GM21381 (cell line): Measurements from ENCODE around the gene PAK6.

Source experiments
- ATAC-seq: cut with Tn5 transposase; IDR thresholded peaks from one replicate; pipeline ENCODE4 v1.9.1; 2021; ENCODE audit warnings: mild to moderate bottlenecking, moderate library complexity; ENCODE audit not compliant: unreplicated experiment

Gene PAK6

GRCh38 chr15:40254452-40254851 lies 15.6 kb downstream of the PAK6 start:
- no peak for ATAC-seq

DNA sequence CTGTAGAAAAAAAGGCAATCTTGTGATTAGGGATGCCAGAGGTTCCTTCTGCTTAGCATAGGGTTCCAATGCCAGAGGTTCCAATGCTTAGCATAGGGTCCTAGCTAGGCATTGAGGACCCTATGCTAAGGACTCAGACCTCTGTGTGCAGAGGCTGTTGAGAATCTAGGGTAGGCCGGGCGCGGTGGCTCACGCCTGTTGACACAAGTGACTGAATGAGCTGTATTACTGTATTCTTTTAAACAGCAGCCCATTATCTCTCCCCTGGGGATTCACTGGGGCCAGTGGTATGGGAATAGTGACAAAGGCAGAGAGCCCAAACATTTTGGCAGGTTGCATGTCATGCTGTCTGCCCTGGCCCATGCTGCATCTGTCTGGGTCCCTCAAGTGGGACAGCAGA lies 16.2 kb downstream of the PAK6 start:
- ATAC-seq, result no peak

DNA sequence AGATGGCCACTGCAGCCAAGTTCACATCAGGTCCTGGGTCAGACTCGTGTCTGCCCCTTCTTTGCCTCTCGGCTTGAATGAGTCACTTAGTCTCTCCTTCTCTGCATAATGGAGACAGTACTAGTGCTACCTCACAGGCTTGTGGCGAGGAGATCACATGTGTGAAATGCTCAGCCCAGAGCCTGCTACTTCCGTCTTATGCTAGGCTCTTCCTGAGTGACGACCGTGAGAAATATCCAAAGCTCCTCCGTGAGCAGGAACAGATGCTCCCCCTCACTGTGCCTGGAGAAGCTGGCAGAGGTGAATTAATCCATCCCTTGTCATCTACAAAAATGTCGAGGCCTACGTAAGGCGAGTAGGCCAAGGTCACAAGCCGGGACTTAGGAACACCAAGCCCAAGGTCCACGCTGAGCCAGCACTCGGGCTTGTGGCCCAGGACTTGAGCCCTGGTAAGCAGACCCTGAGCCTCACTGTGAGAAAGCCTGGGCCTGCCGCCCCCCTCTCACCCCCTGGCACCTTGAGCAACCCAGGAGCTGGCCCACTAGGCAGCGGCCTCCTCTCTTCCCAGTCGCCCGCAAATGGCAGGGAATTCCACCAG lies 17.9 kb downstream of the PAK6 start:
- no peak for ATAC-seq

DNA sequence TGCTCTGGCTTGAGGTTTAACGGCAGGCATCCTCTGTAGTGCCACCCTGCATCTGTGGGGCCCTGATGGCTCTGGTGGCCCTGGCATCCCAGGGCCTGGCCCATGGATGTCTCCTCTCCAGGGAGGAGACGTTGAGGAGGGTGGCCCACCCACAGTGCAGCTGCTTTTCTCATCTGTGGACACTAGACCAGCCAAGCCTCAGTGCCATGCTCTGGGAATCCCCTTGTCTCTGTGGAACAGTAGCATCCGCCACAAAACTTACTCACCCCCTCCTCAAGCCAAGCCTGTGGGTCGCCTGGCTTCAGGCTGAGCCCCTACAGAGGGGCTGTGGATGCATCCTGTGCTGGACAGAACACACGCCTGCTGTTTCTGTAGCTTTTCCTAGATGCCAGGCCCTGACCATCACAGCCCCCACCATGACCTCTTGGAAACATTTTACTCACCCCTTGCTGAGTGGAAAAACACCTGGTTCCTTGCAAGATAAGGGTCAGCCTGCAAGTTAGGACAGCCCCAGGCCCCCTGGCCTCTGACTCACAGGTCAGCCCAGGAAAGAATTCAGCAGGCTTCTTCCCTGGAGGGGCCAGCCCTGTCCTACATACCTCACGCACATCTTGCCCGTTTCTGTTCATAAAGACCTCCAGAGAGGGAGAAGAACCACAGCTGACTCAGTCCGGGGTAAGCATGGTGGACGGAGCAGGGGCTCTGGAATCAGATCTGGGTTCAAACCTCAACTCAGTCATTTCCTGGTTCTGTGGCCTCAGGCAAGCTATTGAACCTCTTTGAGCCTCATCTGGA lies 19.0 kb downstream of the PAK6 start:
- no peak for ATAC-seq

- no peak for ATAC-seq
These were observed 19.7 kb downstream of the PAK6 start for GRCh38 chr15:40258544-40258943.

GRCh38 chr15:40259021-40259420 lies 20.2 kb downstream of the PAK6 start:
- no peak for ATAC-seq

GRCh38 chr15:40263024-40263754 lies 24.3 kb downstream of the PAK6 start:
- no peak for ATAC-seq

DNA sequence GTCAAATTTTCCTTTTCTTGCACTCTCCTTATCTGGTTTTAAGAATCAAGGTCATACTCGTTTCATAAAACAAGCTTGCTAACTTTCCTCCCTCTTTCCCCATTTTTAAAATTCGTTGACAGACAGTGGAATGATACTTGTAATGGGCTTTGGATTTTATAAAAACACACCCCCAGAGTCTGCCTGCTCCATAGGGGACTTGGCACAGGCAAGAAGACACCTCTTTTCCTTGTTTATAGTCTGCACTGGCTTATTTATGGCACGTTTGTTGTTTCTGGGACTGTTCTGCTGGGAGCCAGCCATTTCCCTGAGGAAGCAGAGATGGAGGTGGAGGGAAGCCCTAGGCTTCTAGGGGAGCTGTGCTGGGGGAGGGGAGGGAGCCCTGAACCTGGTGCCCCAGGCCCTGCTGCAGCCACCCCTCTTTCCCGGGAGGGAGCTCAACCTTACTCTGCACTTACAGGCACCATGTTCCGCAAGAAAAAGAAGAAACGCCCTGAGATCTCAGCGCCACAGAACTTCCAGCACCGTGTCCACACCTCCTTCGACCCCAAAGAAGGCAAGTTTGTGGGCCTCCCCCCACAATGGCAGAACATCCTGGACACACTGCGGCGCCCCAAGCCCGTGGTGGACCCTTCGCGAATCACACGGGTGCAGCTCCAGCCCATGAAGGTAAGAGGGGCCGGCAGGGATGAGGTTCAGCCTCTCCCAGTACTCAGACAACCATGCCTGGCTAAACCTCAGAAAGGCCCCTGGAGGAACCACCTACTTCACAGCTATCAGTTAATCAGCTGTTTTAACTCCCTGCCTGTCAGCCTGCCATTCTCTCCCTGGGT lies 25.7 kb downstream of the PAK6 start:
- ATAC-seq, result no peak

GRCh38 chr15:40265355-40265754 lies 26.5 kb downstream of the PAK6 start:
- ATAC-seq, result no peak

DNA sequence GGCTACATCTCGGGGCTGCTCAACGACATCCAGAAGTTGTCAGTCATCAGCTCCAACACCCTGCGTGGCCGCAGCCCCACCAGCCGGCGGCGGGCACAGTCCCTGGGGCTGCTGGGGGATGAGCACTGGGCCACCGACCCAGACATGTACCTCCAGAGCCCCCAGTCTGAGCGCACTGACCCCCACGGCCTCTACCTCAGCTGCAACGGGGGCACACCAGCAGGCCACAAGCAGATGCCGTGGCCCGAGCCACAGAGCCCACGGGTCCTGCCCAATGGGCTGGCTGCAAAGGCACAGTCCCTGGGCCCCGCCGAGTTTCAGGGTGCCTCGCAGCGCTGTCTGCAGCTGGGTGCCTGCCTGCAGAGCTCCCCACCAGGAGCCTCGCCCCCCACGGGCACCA lies 27.0 kb downstream of the PAK6 start:
- ATAC-seq, result no peak

DNA sequence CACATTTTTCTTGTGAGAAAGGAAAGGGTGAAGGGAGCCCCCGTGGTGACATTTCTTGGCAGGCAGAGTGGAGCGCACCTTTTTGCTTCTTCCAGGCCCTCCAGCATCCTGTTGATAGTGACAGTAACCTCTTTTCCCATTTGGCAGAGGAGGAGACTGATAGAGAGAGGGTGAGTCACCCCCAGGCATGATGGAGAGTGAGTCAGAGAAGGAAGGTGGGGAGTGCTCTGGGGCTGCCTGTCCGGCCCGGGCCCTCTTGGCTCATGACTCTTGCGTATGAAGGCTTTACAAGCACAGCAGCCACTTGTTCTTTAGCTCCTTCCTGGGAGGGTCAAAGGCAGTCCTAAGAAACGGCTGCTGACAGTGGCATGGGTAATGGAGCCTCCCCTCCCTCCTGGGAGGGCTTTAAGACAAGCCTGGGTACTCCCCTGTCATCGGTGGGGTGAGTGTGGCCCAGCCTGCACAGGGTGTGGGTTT lies 28.0 kb downstream of the PAK6 start:
- no peak for ATAC-seq

GRCh38 chr15:40267670-40268069 lies 28.8 kb downstream of the PAK6 start:
- no peak for ATAC-seq

DNA sequence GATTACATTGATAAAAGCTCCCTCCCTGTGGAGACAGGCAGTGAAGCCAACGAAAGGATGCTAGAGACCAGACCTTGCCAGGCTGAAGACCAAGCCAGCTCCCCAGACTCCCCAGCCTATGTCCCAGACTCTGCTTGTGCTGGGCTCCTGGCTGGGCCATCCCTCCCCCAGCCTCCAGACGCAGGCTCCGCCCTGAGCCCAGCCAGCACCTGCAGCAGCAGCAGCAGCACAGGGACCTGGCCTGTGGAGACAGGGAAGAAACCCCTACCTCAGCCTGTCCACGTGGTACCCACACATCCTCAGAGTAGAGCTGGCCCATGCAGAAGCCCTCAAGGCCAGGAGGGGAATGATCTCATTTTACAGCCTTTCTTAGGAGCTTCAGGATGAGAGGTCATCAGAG lies 30.7 kb downstream of the PAK6 start:
- ATAC-seq, result no peak

DNA sequence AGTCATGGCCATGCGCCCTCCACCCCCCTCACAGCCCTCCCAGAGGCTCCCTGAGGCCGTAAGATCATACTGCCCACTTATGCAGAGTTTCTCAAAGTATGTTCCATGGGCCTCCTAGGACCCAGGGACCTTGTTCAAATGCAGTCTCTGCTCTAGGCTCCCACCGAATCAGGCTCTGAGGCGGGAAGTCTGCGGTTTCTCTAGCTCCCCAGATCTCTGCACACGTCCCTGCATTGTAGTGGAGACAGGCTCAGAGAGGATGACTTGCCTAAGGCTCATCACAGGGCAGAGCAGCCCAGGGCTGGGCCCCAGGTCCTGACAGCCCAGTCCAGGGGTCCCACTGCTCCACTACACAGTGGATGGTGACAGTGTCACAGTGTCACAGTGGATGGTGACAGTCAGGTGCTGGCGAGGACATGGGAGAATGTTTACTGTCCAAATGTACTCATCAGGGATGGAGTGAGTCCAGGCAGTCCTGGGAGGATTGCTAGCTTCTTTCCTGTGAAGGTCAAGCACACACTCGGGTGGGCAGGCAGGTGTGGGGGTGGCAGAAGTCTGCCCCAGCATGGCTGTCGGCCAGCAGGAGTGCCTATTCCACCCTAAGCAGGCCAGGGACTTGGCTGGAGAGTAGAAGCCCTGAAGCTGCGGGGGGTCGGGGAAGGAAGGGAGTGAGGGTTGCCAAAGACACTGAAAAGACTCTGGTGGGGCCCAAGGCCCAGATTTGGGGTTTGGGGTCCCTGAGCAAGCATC lies 31.6 kb downstream of the PAK6 start:
- no peak for ATAC-seq

DNA sequence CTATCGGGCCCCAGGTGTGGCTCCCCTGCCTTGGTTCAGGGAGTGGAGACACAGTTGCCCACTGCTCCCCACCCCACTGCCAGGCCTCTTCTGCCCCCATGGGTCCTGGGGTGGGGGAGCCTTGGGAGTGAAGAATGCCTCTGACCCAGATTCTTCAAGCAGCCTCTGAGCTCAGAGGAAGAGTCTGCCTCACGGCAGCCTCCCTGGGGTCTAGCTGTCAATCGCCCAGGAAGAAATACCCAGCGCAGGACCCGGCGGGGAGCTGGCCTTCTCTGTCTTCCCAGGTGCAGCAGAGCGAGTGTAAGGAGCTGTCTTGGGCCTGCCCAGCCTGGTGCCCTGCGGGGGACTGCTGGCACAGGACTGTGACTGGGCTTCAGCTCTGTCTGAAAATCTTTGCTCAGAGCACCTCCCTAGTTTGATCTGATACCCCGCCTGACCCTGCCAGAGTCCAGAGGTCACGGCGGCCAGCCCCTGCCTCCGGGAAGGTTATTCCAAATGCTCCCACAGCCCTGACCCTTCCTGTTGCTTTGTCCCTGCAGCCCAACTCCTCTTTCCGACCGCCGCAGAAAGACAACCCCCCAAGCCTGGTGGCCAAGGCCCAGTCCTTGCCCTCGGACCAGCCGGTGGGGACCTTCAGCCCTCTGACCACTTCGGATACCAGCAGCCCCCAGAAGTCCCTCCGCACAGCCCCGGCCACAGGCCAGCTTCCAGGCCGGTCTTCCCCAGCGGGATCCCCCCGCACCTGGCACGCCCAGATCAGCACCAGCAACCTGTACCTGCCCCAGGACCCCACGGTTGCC lies 33.0 kb downstream of the PAK6 start:
- no peak for ATAC-seq

GRCh38 chr15:40272485-40273056 lies 33.7 kb downstream of the PAK6 start:
- ATAC-seq, result no peak

GRCh38 chr15:40273428-40273827 lies 34.6 kb downstream of the PAK6 start:
- no peak for ATAC-seq

GRCh38 chr15:40274350-40275274 lies 35.7 kb downstream of the PAK6 start:
- no peak for ATAC-seq
